Activated CD4-positive, alpha-beta memory T cell treated with anti-CD3 and anti-CD28 coated beads, Interleukin-2, amount 10 ng/mL, durations not matched to agents 7 days and 5 days (primary cell): ENCODE results near the gene C4orf17. TPM values are rescaled to one million over a fixed set of nuclear protein-coding genes. Genes with fewer than 3 reads are reported as not detected.

Source experiments
- CTCF ChIA-PET: fragments of 350-600 bp; sonication (Branson Sonifier 250); formaldehyde crosslinking; loops from one replicate; lab custom pipeline; 2021; ENCODE audit warnings: antibody characterized with exemption, inconsistent platforms; lab: Charles Lee
- POLR2A ChIA-PET: fragments of 350-600 bp; sonication (Branson Sonifier 250); formaldehyde crosslinking; loops from one replicate; lab custom pipeline; 2021; ENCODE audit warnings: antibody characterized with exemption; lab: Charles Lee
- DNase-seq: peaks from one replicate; pipeline ENCODE4 v3.0.0-alpha.2; 2020
- H3K27ac Mint-ChIP-seq: one replicate; pipeline ENCODE4 v1.8.0; 2021; ENCODE audit warnings: mild to moderate bottlenecking, mixed read lengths
- H3K27me3 Mint-ChIP-seq: one replicate; pipeline ENCODE4 v1.8.0; 2021; ENCODE audit warnings: mixed read lengths
- H3K36me3 Mint-ChIP-seq: one replicate; pipeline ENCODE4 v1.8.0; 2021; ENCODE audit warnings: low read depth, mixed read lengths
- H3K4me1 Mint-ChIP-seq: one replicate; pipeline ENCODE4 v1.8.0; 2021; ENCODE audit warnings: mixed read lengths
- H3K4me3 Mint-ChIP-seq: one replicate; pipeline ENCODE4 v1.8.0; 2021; ENCODE audit warnings: mild to moderate bottlenecking, mixed read lengths
- H3K9me3 Mint-ChIP-seq: one replicate; pipeline ENCODE4 v1.8.0; 2021; ENCODE audit warnings: mixed read lengths
- total RNA-seq, 2 experiments: library from RNA; stranded (reverse); gene quantifications; one replicate each; pipeline ENCODE4 v1.2.3, GENCODE V29; 2021

The C4orf17 gene
- total RNA-seq, 2 experiments from 2014 or later: not detected

- Mint-ChIP-seq H3K27ac (peak within 1 kb of the TSS; percentile 99), H3K36me3 (no peaks in the 10 kb centered on the region), H3K4me3 (peak within 1 kb of the TSS; percentile 94), H3K4me1 (peaks cover 31% of the 10 kb centered on the region), H3K9me3 (no peaks in the 10 kb centered on the region), H3K27me3 (peaks cover 13% of the 10 kb centered on the region)
- peak; percentile 95 for DNase-seq
- ChIA-PET POLR2A (interaction anchor here (0.7 to 2.2 kb wide), 17 partner anchors 10 to 1783 kb away, joined by 3 to 20 read pairs (median 5); partner anchors contain the start of genes ADH5, DAPP1, DNAJB14 and H2AZ1), CTCF (interaction anchor here (0.6 to 2.5 kb wide), 15 partner anchors 10 to 1274 kb away, joined by 3 to 46 read pairs (median 3); partner anchors contain the start of genes DAPP1, DNAJB14, H2AZ1 and LAMTOR3)
These were observed 52.7 kb downstream of the C4orf17 start, which contains the start of gene TRMT10A for GRCh38 chr4:99563310-99564186. TSS of gene TRMT10A (minus strand) at chr4:99564039. CDS start at chr4:99559338, 4,701 bp downstream.

DNA sequence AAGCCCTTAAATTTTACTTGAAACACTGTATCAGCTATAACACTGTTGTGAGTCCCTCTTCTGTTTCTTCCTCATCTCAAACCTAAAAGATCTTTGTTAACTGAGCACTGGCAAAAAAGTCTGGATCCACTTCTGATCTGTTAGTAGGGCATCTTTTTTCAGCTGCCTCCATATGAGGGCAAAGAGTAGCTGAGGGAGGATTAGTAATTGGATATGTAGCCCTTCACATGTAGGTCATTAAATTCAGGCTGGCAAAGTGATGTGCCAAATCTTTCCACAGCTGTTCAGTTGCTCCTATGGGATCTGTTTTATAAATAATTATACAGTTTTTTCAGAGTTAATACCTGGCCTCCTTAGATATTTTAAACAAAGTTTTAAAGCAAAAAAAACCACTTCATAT lies 54.1 kb downstream of the C4orf17 start:
- H3K4me1 Mint-ChIP-seq: peaks cover 31% of the 10 kb centered on the region
- DNase-seq: no peak
- POLR2A ChIA-PET: no interaction called here
- no peak overlapping the region for H3K4me3 Mint-ChIP-seq
- peaks cover 20% of the 10 kb centered on the region for H3K27me3 Mint-ChIP-seq
- no peaks in the 10 kb centered on the region for H3K36me3 Mint-ChIP-seq
- no peak overlapping the region for H3K27ac Mint-ChIP-seq
- no peaks in the 10 kb centered on the region for H3K9me3 Mint-ChIP-seq
- CTCF ChIA-PET: interaction anchor here (2.0 to 2.5 kb wide), 2 partner anchors 239 to 244 kb away, joined by 12 to 46 read pairs; no protein-coding TSS in a partner anchor

GRCh38 chr4:99571883-99572282 lies 61.1 kb downstream of the C4orf17 start:
- Mint-ChIP-seq H3K4me3 (no peak overlapping the region), H3K9me3 (no peaks in the 10 kb centered on the region), H3K27ac (no peak overlapping the region), H3K4me1 (no peaks in the 10 kb centered on the region), H3K27me3 (peaks cover 38% of the 10 kb centered on the region), H3K36me3 (no peaks in the 10 kb centered on the region)
- ChIA-PET POLR2A (no interaction called here), CTCF (no interaction called here)
- no peak for DNase-seq

GRCh38 chr4:99572527-99573240 lies 61.9 kb downstream of the C4orf17 start:
- no peaks in the 10 kb centered on the region for H3K4me1 Mint-ChIP-seq
- ChIA-PET CTCF (interaction anchor here (1.2 kb wide), 1 partner anchor 236 kb away, joined by 4 read pairs; no protein-coding TSS in a partner anchor), POLR2A (interaction anchor here (0.9 kb wide), 1 partner anchor 9 kb away, joined by 5 read pairs; the partner anchor contains the start of gene TRMT10A)
- DNase-seq: no peak
- H3K9me3 Mint-ChIP-seq: no peaks in the 10 kb centered on the region
- H3K27me3 Mint-ChIP-seq: peaks cover 35% of the 10 kb centered on the region
- H3K27ac Mint-ChIP-seq: no peak overlapping the region
- H3K36me3 Mint-ChIP-seq: no peaks in the 10 kb centered on the region
- no peak overlapping the region for H3K4me3 Mint-ChIP-seq

DNA sequence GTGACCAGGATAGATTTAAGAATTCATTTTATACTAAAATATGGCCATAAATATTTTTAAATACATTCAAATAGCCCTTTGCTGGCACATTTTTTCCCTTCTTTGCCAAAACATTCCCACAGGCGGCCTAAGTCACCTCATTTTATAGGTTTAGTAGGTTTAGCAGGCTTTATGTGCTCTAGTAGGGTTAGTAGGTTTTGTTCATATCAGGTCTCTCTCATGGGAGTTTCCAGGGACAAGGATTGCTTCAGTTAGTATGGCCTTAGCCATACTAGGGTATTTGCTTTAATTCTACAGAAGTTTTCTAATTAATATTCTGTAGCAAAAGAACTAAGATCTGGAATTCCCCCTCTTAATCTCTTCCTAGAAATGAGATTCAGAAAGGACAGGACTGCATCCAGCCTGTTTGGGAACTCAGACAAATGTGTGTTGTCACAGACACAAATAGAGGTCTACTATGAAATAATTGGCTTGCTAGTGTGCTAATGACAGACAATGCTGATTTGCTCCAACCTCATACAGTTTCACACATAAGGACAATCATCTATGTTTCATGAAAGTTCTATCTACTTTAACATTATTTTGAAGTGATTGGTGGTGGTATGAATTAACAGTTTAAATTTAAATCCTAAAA lies 63.0 kb downstream of the C4orf17 start:
- ChIA-PET CTCF (interaction anchor here (1.2 kb wide), 1 partner anchor 234 kb away, joined by 4 read pairs; no protein-coding TSS in a partner anchor), POLR2A (interaction anchor here (0.9 kb wide), 1 partner anchor 11 kb away, joined by 5 read pairs; the partner anchor contains the start of gene TRMT10A)
- Mint-ChIP-seq H3K9me3 (no peaks in the 10 kb centered on the region), H3K36me3 (no peaks in the 10 kb centered on the region), H3K27ac (no peak overlapping the region), H3K4me1 (no peaks in the 10 kb centered on the region), H3K27me3 (peaks cover 32% of the 10 kb centered on the region), H3K4me3 (no peak overlapping the region)
- DNase-seq: no peak

DNA sequence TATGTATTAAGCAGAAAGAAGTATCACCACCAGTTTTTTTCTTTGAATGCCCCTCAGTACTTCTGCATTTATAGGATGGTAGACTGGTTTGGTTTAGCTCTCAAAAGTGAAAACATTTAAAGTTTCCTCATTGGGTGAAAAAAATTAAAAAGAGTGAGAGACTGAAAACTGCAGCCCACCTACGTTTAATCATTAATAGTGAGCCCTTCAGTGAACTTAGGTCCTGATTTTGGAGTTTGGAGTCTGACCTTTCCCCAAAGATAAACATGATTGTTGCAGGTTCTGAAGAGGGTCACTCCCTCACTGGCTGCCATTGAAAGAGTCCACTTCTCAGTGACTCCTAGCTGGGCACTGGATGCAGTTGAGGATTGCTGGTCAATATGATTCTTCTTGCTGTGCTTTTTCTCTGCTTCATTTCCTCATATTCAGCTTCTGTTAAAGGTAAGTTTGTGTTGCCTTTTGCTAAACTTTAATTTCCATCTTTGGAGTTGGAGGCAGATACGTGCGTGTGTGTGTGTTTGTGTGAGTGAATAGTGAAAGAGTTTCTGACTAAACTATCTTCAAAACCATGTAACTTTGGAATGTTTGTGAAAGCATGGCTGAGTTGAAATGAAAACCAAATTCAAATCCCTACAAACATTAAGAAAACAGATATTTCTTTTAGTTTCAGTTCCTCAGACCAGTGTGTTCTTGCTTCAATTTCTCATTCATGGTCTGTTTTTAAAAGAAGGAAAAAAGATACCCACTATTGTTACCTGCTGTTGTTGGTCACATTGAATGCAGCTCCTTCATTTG lies 63.9 kb downstream of the C4orf17 start, which contains the start of gene MTTP:
MTTP (plus strand) TSS at position 295 of the 795 bp plus-strand sequence; CDS start at position 381, 86 bp downstream.
- Mint-ChIP-seq H3K27me3 (peaks cover 27% of the 10 kb centered on the region), H3K27ac (no peak within 1 kb of the TSS), H3K4me1 (no peaks in the 10 kb centered on the region), H3K9me3 (no peaks in the 10 kb centered on the region), H3K36me3 (no peaks in the 10 kb centered on the region), H3K4me3 (no peak within 1 kb of the TSS)
- CTCF ChIA-PET: no interaction called here
- no peak for DNase-seq
- POLR2A ChIA-PET: no interaction called here

DNA sequence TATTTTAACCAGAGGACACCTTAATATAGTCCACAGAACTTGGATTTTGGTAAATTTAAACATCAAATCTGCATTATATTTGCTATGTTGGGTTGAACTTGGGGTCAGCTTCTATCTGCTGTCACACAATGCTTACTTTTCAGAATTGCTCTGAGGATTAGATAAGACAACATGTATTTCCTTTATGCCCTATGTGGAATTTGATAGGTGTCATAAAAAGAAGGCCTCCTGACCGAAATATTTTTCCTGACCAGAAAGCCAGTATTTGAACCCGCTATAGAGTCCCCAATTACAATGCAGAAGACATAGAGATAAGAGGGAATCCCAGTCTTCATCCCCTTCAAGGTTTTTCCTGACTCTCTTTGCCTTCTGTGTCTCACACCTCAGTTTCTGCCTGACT lies 67.9 kb downstream of the C4orf17 start:
- no peaks in the 10 kb centered on the region for H3K4me1 Mint-ChIP-seq
- H3K36me3 Mint-ChIP-seq: no peaks in the 10 kb centered on the region
- POLR2A ChIA-PET: no interaction called here
- no peak overlapping the region for H3K4me3 Mint-ChIP-seq
- H3K27ac Mint-ChIP-seq: no peak overlapping the region
- H3K9me3 Mint-ChIP-seq: no peaks in the 10 kb centered on the region
- CTCF ChIA-PET: no interaction called here
- no peak for DNase-seq
- H3K27me3 Mint-ChIP-seq: peaks cover 23% of the 10 kb centered on the region

DNA sequence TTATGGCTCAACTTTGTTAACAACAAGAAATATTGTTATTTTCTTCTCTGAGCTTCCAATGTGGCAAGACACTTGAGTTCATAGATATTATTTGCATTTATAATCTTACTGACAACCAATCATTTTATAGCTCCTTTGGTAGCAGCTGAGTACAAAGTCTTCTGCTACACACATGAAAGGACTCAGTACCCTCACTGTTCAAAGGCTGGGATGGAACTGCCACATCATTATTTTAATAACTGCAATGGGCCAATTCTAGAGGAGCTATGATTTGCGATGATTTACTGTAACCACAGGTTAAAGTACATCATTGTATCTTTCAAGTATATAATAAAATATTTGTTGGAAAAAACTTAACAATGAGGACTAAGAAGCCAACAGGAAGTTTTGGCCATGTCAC lies 74.7 kb downstream of the C4orf17 start:
- DNase-seq: no peak
- Mint-ChIP-seq H3K4me3 (no peak overlapping the region), H3K9me3 (no peaks in the 10 kb centered on the region), H3K36me3 (no peaks in the 10 kb centered on the region), H3K27me3 (peaks cover 20% of the 10 kb centered on the region), H3K27ac (no peak overlapping the region), H3K4me1 (no peaks in the 10 kb centered on the region)
- ChIA-PET POLR2A (no interaction called here), CTCF (interaction anchor here (0.6 to 0.7 kb wide), 2 partner anchors 222 to 674 kb away, joined by 3 read pairs; no protein-coding TSS in a partner anchor)

- ChIA-PET CTCF (no interaction called here), POLR2A (no interaction called here)
- Mint-ChIP-seq H3K9me3 (no peaks in the 10 kb centered on the region), H3K4me3 (no peak overlapping the region), H3K27ac (no peak overlapping the region), H3K36me3 (no peaks in the 10 kb centered on the region), H3K27me3 (peaks cover 17% of the 10 kb centered on the region), H3K4me1 (no peaks in the 10 kb centered on the region)
- no peak for DNase-seq
These were observed 75.5 kb downstream of the C4orf17 start for GRCh38 chr4:99586322-99586721.

GRCh38 chr4:99586797-99587196 lies 76.0 kb downstream of the C4orf17 start:
- H3K36me3 Mint-ChIP-seq: no peaks in the 10 kb centered on the region
- no peaks in the 10 kb centered on the region for H3K9me3 Mint-ChIP-seq
- H3K4me3 Mint-ChIP-seq: no peak overlapping the region
- H3K27ac Mint-ChIP-seq: no peak overlapping the region
- ChIA-PET CTCF (no interaction called here), POLR2A (no interaction called here)
- DNase-seq: no peak
- H3K27me3 Mint-ChIP-seq: peaks cover 15% of the 10 kb centered on the region
- no peaks in the 10 kb centered on the region for H3K4me1 Mint-ChIP-seq

DNA sequence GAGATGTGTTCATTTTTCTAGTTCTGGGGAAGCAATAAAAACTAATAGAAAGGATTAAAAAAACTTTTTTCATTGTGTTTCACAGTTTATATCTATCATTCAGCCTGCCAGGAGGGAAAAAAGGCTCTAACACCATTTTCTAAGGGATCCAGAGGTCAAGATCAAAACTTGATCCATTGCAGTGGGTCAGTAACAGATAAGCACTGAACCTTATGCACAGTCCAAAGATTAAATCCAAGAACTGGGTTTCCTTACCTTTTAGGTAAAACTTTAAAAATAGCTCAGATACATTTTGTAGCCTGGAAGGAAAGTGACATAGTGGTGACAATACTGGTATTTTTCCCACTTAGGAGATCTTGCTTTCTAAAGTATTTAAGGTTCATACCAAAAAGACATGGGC lies 76.5 kb downstream of the C4orf17 start:
- Mint-ChIP-seq H3K4me1 (no peaks in the 10 kb centered on the region), H3K4me3 (no peak overlapping the region), H3K27ac (no peak overlapping the region), H3K27me3 (peaks cover 13% of the 10 kb centered on the region), H3K9me3 (no peaks in the 10 kb centered on the region), H3K36me3 (no peaks in the 10 kb centered on the region)
- POLR2A ChIA-PET: no interaction called here
- DNase-seq: no peak
- CTCF ChIA-PET: interaction anchor here (1.0 kb wide), 1 partner anchor 221 kb away, joined by 3 read pairs; no protein-coding TSS in a partner anchor

GRCh38 chr4:99587803-99588202 lies 77.0 kb downstream of the C4orf17 start:
- CTCF ChIA-PET: interaction anchor here (1.0 kb wide), 1 partner anchor 220 kb away, joined by 3 read pairs; no protein-coding TSS in a partner anchor
- H3K27me3 Mint-ChIP-seq: peaks cover 8% of the 10 kb centered on the region

More at GRCh38 chr4:99587803-99588202, 77.0 kb downstream of the C4orf17 start:
- no peak overlapping the region for H3K27ac Mint-ChIP-seq
- POLR2A ChIA-PET: no interaction called here
- H3K4me3 Mint-ChIP-seq: no peak overlapping the region
- no peaks in the 10 kb centered on the region for H3K4me1 Mint-ChIP-seq
- no peak for DNase-seq
- H3K9me3 Mint-ChIP-seq: no peaks in the 10 kb centered on the region
- no peaks in the 10 kb centered on the region for H3K36me3 Mint-ChIP-seq
